ENCODE data around the gene CCT2.
"Not testable (repeated sequence)": the region's sequence is repeated elsewhere in the genome, so short reads cannot be mapped to it uniquely, and the experiment has no call there.

CCT2 gene

DNA sequence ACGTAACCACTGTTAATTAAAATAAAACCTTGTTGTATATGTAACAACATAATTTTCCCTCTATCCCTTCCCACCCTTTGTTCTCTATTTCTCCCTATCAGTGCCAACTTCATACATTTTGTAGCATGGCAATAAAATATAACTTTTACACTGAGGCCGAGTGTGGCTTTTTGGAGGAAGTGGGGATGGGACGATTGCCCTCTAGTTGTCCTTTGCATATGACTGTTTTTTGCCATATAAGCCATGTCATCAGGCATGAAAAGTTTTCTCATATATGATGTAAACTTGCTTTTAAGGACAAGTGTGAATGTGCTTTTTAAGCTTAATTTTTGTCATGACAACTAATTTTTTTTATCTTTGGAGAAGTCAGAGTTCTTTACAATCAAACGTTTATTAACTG, 6.2 kb upstream of the CCT2 start:
- in situ Hi-C loops (cut with HindIII; ENCODE audit: low pct_ligation_motif_present, low pct_unique_long_range_greater_than_20kb, low sequenced_read_pairs): no loop called here
- DNase-seq: no peak

DNA sequence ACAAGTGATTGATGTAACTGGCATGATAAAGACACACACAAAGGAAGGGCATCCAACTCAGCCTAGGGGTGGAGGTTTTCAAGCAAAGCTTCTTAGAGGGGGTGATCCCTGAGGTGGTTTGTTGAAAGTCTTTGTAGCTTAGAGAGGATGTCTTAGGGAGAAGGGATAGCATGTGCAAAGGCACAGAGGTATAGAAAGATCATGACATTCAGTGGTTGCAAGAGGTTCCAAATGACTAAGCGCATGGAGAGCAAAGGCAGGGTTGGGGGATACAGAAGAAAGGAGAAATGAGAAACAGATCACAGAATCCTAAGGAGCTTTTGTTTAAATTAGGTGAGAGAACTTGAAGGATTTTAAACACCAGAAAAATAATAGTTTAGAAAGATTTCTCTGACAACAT, 5.2 kb upstream of the CCT2 start:
- DNase-seq: no peak
- in situ Hi-C loops (cut with HindIII; ENCODE audit: low pct_ligation_motif_present, low pct_unique_long_range_greater_than_20kb, low sequenced_read_pairs): loop anchor here (10.0 kb wide), 1 partner anchor 175 kb away; no protein-coding TSS in a partner anchor

DNA sequence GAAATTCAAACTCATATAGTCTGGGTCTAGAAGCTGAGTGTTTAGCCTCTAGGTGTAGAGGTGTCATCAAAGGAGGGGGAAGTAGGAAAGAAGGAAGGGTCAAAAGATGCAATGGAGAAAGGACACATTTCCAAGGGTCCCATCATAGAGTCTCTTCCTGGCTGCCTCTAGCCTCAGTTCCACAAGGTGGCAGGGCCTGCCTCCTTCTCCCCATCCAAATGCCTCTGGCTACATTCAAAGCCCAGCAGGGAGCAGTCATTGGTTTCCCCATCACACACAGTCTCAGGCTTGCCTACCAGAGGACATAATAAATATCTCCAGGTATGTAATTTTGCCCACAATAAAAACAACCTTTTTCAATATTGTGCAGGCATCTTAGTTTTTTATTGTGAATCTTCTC, 2.1 kb upstream of the CCT2 start:
- peak; percentile 54 for DNase-seq
- in situ Hi-C loops (cut with HindIII; ENCODE audit: low pct_ligation_motif_present, low pct_unique_long_range_greater_than_20kb, low sequenced_read_pairs): loop anchor here (10.0 kb wide), 1 partner anchor 178 kb away; no protein-coding TSS in a partner anchor

DNA sequence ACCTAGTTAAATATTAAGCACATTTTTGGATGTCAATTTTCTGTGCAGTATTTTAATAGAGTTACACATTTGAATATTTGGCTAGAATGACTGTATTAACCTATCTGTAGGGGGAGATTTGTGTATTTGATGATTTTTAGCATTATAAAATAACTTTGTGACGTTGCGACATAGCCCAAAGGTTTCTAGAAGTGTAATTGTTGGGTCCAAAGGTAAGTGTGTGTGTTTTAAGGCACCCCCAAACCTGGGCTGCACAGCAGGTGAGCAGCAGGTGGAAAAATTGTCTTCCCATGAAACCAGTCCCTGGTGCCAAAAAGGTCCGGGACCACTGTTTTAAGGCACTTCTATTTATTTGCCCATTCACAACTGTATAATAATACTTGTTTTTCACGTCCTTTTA, 3.3 kb downstream of the CCT2 start:
- no peak for DNase-seq
- in situ Hi-C loops (cut with HindIII; ENCODE audit: low pct_ligation_motif_present, low pct_unique_long_range_greater_than_20kb, low sequenced_read_pairs): loop anchor here (10.0 kb wide), 1 partner anchor 184 kb away; no protein-coding TSS in a partner anchor

DNA sequence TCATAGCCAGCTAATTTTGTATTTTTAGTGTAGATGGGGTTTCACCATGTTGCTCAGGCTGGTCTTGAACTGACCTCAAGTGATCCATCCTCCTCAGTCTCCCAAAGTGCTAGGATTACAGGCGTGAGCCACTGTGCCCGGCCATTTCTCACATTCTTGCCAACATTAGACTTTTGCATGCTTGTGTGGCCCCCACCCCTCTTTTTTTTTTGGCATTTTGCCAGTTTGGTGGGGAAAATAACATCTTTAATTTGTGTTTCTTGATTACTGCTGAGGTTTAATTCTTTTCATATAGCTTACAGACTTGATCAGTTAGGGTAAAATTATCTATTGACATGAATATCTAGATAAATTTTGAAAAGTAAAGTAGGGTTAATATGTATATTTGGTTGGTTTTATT, 3.8 kb downstream of the CCT2 start:
- no peak for DNase-seq
- in situ Hi-C loops (cut with HindIII; ENCODE audit: low pct_ligation_motif_present, low pct_unique_long_range_greater_than_20kb, low sequenced_read_pairs): loop anchor here (10.0 kb wide), 1 partner anchor 184 kb away; no protein-coding TSS in a partner anchor

DNA sequence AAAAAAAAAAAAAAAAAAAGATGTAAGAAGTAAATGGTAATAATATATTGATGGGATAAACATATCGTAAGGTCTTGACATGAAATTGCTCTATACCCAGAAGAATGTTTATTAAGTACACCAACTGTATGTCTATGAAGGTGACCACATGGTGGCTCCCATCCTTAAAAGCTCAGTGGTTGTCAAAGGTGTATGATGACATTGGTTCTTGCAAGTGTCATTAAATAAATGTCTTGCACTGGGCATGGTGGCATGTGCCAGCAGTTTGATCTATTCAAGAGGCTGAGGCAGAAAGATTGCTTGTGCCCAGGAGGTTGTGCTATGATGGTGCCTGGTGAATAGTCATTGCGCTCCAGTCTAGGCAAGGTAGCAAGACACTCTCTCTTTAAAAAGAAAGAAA, 10.4 kb downstream of the CCT2 start:
- no peak for DNase-seq
- in situ Hi-C loops (cut with HindIII; ENCODE audit: low pct_ligation_motif_present, low pct_unique_long_range_greater_than_20kb, low sequenced_read_pairs): no loop called here

DNA sequence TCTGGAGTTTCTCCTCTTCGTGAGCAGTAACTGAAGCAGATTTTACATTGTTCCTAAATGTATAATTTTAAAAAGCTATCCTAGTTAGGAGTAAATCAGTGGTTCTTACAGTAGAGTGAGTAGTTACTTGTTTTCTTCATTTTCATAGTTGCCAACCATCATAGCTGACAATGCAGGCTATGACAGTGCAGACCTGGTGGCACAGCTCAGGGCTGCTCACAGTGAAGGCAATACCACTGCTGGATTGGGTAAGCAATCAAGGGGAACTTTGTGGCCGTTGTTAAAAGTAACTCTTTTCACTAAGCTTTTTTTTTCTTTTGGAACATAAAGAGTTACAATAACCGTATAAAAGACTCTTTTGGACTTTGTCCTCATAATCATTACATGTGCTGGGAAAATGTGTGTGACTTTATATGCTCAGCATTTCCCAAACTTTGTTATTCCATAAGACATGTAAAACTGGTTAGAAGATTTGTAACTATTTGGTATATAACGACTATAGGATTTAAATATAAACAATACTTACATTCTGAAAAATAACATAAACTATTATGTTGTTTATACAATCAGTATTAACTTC, 13.0 kb downstream of the CCT2 start:
- DNase-seq: no peak
- in situ Hi-C loops (cut with HindIII; ENCODE audit: low pct_ligation_motif_present, low pct_unique_long_range_greater_than_20kb, low sequenced_read_pairs): no loop called here

DNA sequence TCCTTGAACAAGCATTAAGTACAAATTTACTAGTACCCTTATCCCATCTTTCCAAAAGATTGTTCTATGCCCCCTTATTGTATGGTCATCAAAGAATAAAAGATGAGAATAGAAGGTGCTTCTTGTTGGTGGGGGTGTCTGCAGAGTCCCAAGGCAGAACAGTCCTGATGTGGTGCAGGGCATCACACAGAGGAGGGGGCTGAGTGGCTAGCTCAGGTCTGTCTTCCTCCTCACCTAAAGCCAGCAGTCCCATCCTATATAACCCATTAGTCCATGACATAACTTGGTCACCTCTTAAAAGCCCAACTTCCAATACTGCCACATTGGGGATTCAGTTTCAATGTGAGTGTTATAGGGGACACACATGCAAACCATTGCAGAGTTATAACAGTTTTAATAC, 15.5 kb downstream of the CCT2 start:
- DNase-seq: no peak
- in situ Hi-C loops (cut with HindIII; ENCODE audit: low pct_ligation_motif_present, low pct_unique_long_range_greater_than_20kb, low sequenced_read_pairs): no loop called here

DNA sequence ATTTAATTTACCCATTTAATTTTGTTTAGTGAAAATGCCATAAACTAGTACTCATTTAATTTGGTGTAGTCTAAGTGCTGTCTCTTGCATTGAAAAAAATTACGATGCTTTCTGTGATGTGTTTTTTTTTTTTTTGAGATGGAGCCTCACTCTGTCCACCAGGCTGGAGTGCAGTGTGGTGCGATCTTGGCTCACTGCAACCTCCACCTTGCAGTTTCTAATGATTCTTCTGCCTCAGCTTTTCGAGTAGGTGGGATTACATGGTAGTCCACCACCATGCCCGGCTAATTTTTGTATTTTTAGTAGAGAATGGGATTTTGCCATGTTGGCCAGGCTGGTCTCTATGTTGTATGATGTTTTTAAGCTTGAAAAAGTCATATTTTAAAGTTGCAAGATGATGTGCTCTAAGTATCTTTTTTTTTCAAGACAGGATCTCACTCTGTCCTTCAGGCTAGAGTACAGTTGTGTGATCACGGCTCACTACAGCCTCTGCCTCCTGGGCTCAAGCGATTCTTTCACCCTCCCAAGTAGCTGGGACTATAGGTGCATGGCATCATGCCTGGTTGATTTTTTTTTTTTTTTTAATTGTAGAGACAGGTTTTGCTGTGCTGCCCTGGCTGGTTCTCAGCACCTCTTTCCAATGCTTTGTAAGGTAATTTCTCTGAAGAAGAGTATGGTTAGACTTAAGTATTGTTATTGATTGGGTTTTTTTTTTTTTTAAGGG, 16.9 kb downstream of the CCT2 start:
- no peak for DNase-seq
- in situ Hi-C loops (cut with HindIII; ENCODE audit: low pct_ligation_motif_present, low pct_unique_long_range_greater_than_20kb, low sequenced_read_pairs): no loop called here

DNA sequence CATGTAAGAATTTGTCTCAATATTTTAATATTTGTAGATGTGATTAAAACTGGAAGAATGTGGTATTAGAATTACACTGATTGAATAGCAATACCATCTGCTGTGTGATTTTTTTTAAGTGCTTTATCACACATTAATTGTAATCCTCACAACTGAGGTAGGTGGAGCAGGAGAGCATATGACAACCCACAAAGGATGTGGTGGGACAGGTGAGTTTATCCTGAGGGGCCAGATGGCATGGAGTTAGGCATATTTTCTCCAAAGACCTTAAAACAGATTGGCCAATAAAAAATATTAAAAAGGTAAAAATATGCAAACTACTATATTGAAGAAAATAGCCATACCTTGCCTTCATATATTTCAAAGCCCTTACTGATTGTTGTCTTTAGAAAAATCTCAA, 17.7 kb downstream of the CCT2 start:
- in situ Hi-C loops (cut with HindIII; ENCODE audit: low pct_ligation_motif_present, low pct_unique_long_range_greater_than_20kb, low sequenced_read_pairs): no loop called here

DNA sequence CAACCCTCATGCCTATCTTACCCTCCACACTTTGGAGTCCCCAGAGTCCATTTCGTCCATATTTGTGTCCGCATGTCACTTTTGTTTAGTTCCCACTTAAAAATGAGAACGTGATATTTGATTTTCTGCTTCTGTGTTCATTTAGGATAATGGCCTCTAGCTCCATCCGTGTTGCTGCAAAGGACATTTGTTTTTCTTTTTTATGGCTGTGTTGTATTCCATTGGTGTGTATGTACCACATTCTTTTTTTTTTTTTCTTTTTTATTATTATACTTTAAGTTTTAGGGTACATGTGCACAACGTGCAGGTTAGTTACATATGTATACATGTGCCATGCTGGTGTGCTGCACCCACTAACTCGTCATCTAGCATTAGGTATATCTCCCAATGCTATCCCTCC, 18.3 kb downstream of the CCT2 start:
- DNase-seq; in situ Hi-C loops (cut with HindIII; ENCODE audit: low pct_ligation_motif_present, low pct_unique_long_range_greater_than_20kb, low sequenced_read_pairs): not testable (repeated sequence)

More for the DNA sequence above, 17.7 kb downstream of the CCT2 start:
- DNase-seq: peak; percentile 27

DNA sequence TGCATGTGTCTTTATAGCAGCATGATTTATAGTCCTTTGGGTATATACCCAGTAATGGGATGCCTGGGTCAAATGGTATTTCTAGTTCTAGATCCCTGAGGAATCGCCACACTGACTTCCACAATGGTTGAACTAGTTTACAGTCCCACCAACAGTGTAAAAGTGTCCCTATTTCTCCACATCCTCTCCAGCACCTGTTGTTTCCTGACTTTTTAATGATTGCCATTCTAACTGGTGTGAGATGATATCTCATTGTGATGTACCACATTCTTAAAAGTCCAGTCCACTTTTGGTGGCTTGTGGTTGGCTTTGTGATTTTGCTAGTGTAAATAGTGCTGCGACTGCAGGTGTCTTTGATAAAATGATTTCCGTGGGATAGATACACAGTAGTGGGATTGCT, 19.0 kb downstream of the CCT2 start:
- DNase-seq; in situ Hi-C loops (cut with HindIII; ENCODE audit: low pct_ligation_motif_present, low pct_unique_long_range_greater_than_20kb, low sequenced_read_pairs): not testable (repeated sequence)

DNA sequence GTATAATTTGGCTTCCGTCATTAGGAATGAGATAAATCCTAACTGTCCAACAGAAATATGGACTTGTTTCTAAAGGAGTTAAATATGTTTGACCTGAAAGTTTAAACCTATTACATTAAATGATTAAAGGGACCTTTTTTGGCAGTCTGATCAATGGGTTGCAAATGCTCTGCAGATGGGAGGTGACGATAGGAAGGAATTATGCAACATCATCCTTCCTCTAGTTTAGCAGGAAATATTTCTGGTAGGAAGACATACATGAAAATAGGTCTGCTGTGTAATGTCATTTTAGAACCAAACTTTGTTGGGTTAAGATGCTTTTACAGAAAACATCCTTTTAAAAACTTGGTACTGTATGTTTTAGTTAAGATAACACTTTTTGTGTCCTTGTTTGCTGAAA, 22.9 kb downstream of the CCT2 start:
- in situ Hi-C loops (cut with HindIII; ENCODE audit: low pct_ligation_motif_present, low pct_unique_long_range_greater_than_20kb, low sequenced_read_pairs): no loop called here
- no peak for DNase-seq

DNA sequence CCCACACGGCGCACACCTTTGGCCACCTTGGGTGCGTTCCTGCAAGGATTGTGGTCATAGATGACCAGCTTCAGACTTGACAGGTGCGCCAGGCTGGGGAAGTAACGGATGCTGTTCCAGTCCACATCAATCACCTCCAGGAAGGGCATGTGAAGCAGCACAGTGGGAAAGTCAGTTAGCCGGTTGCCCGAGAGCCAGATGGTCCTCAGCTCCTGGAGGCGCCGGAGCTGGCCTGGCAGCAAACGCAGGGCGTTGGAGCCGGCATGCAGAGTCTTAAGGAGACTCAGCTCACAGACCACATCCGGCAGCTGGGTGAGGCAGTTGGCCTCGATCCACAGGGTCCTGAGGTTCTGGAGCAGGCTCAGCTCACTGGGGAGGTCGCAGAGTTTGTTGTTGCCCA, 24.9 kb downstream of the CCT2 start:
- no peak for DNase-seq
- in situ Hi-C loops (cut with HindIII; ENCODE audit: low pct_ligation_motif_present, low pct_unique_long_range_greater_than_20kb, low sequenced_read_pairs): no loop called here

DNA sequence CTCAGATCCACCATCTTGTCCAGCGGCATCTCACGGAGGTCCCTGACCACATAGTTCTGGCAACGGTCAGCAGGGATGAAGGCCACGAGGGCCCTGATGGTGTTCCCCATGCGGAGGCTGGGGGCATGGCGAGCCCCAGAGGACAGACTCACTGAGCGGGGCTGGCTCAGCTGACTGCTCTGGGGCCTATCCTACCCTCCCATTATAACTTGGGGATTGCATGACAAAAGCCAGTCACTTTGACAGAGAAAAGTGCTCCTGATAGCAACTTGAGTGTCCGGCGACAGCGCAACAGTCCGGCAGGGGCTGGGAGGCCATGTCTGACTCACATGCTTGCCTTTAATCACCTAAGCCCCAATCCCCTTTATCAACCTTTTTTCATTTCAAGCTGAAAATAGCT, 25.5 kb downstream of the CCT2 start, which contains the start of gene LRRC10:
Gene LRRC10, minus strand, starts transcription at position 179 of the 400 bp plus-strand sequence. Its CDS starts 69 bp downstream, at position 110.
- in situ Hi-C loops (cut with HindIII; ENCODE audit: low pct_ligation_motif_present, low pct_unique_long_range_greater_than_20kb, low sequenced_read_pairs): no loop called here
- no peak for DNase-seq

DNA sequence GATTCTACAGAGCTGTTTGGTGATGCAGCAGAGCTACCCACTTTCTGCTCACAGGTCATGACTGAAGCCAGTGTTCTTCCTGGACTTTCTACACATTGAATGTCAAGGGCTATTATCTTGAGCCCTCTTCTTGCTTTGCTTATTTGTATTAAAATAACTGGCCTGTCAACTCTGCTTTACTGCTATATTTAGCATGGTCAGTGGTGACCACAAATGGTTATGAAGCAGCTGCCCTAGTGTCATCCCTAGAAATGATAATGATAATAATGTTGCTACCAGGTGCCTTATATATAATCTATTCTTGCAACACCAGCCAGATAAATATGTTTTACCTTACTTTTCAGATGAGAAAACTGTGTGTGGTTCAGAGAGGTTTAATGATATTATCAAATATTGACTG, 28.1 kb downstream of the CCT2 start:
- in situ Hi-C loops (cut with HindIII; ENCODE audit: low pct_ligation_motif_present, low pct_unique_long_range_greater_than_20kb, low sequenced_read_pairs): no loop called here
- no peak for DNase-seq

DNA sequence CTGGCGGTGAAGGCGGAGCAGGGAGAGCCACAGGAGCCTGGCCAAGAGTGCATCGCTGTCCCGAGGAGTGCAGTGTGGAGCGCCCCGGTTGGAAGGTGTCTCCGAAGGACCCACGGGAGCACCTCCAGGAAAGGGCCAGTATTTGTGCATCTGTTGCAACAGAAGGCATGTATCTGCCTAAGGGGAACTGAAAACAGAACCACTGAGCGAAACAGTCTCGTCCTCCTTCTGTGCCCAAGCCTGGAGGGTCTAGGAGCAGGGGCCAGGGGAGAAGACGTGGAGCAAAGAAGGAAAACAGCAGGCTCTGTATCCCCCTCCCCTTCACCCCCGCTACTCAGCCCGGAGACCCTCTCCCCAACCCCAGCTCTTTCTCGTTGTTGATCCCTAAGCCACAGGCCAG, 30.8 kb downstream of the CCT2 start:
- in situ Hi-C loops (cut with HindIII; ENCODE audit: low pct_ligation_motif_present, low pct_unique_long_range_greater_than_20kb, low sequenced_read_pairs): no loop called here
- no peak for DNase-seq

DNA sequence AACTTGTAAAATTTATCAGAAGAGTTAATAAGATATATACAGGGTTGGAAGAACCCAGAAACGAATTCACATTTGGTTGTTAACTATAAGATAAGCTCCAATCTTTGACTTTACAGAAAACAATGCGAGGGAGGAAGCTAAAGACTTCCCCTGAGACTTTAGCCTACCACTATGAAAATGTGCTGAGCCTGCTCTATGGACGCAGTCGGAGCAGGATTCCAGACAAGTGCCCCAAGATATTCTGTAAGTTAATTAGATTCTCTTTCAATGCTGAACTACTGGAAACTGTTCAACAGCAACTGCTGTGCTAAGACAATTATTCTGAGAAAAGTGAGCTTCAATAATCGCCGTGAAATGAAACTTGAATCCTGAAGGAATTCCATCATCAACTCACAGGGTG, 33.8 kb downstream of the CCT2 start:
- DNase-seq: no peak
- in situ Hi-C loops (cut with HindIII; ENCODE audit: low pct_ligation_motif_present, low pct_unique_long_range_greater_than_20kb, low sequenced_read_pairs): no loop called here

DNA sequence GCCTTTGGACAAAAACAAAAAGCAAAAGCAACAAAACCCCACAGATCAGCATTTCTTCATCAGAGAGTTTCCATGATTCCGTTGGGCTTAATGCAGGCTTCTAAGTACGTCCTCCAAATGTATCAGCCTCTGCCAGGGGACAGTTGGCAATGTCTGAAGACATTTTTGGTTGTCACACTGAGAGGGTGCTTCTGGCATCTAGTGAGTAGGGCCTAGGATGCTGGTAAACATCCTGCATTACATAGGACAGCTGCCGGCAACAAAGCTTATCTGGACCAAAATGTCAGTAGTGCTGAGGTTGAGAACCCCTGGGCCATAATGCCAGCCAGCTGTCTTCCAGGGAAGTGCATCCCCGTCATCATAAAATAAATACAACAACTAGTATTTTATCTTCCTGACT, 34.8 kb downstream of the CCT2 start:
- in situ Hi-C loops (cut with HindIII; ENCODE audit: low pct_ligation_motif_present, low pct_unique_long_range_greater_than_20kb, low sequenced_read_pairs): no loop called here
- DNase-seq: no peak

DNA sequence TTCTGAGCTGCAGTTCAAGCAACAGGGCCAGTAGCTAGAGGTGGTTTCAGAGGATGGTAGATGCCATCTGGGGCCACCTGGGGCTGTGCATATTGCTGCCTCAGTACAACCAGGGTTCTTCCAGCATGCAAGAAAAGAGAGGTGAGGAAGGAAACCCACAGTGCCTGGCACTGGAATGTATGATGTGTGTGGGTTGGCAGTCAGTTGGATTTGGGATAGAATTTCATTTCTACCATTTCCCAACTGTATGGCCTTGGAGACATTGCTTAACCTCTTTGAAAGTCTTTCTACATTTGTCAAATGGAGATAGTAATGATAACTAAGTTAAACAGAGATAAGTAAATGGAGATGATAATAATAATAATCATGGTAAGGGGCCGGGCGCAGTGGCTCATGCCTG, 35.7 kb downstream of the CCT2 start:
- DNase-seq: no peak
- in situ Hi-C loops (cut with HindIII; ENCODE audit: low pct_ligation_motif_present, low pct_unique_long_range_greater_than_20kb, low sequenced_read_pairs): no loop called here

Measured in ACHN (cell line).